Endodermal cell (in vitro differentiated cells): Measurements from ENCODE around the gene SERTAD1. TPM values are rescaled to one million over a fixed set of nuclear protein-coding genes. Genes with fewer than 3 reads are reported as not detected.

Source experiments
- DNase-seq: peaks from one replicate; pipeline ENCODE4 v3.0.0-alpha.2; 2017
- H3K27ac ChIP-seq: 2 replicates; pipeline ENCODE4 v1.5.1; 2013; ENCODE audit warnings: mild to moderate bottlenecking, low read depth, low read length, moderate library complexity
- H3K27me3 ChIP-seq: 2 replicates; pipeline ENCODE4 v1.6.1; 2013; ENCODE audit warnings: mild to moderate bottlenecking, low read length, moderate library complexity; ENCODE audit not compliant: insufficient read depth, control insufficient read depth, poor library complexity, severe bottlenecking
- H3K36me3 ChIP-seq: 2 replicates; pipeline ENCODE4 v1.7.0; 2013; ENCODE audit warnings: mild to moderate bottlenecking, low read length, moderate library complexity; ENCODE audit not compliant: control insufficient read depth, insufficient read depth
- H3K4me1 ChIP-seq: one replicate; pipeline ENCODE4 v1.7.0; 2013; ENCODE audit warnings: low read length; ENCODE audit not compliant: control insufficient read depth, insufficient read depth
- H3K4me3 ChIP-seq: 2 replicates; pipeline ENCODE4 v1.5.1; 2013; ENCODE audit warnings: mild to moderate bottlenecking, low read length, moderate library complexity
- H3K9ac ChIP-seq: 2 replicates; pipeline ENCODE4 v1.6.1; 2013; ENCODE audit warnings: mild to moderate bottlenecking, low read length, moderate library complexity; ENCODE audit not compliant: poor library complexity, severe bottlenecking; ENCODE audit errors: extremely low read depth
- H3K9me3 ChIP-seq: 2 replicates; pipeline ENCODE4 v1.6.1; 2013; ENCODE audit warnings: mild to moderate bottlenecking, low read length, moderate library complexity; ENCODE audit not compliant: control insufficient read depth
- H3K27ac Mint-ChIP-seq: 2 replicates; pipeline ENCODE4 v1.8.0; 2020; ENCODE audit warnings: mixed read lengths
- H3K27me3 Mint-ChIP-seq: 2 replicates; pipeline ENCODE4 v1.8.0; 2021; ENCODE audit warnings: mild to moderate bottlenecking, mixed read lengths; ENCODE audit not compliant: insufficient read depth
- H3K36me3 Mint-ChIP-seq: 2 replicates; pipeline ENCODE4 v1.8.0; 2020; ENCODE audit warnings: low read depth, mixed read lengths
- H3K4me1 Mint-ChIP-seq: 2 replicates; pipeline ENCODE4 v1.8.0; 2020; ENCODE audit warnings: mixed read lengths
- H3K4me3 Mint-ChIP-seq: 2 replicates; pipeline ENCODE4 v1.8.0; 2020; ENCODE audit warnings: mild to moderate bottlenecking, moderate library complexity, mixed read lengths
- H3K9me3 Mint-ChIP-seq: 2 replicates; pipeline ENCODE4 v1.8.0; 2020; ENCODE audit warnings: mild to moderate bottlenecking, mixed read lengths
- CTCF ChIP-seq: fragments of 200-600 bp; sonication (generic); conservative IDR thresholded peaks from 2 replicates; pipeline ENCODE4 v1.5.0; 2021; ENCODE audit warnings: antibody characterized with exemption, mild to moderate bottlenecking
- WGBS, 2 experiments: methylation state at CpG; one replicate each; pipeline versions ENCODE4 v1.1.5 to v1.1.7; 2013; ENCODE audit warnings: missing lambda C conversion rate in 2 of 2, mixed read lengths in 1 of 2; ENCODE audit not compliant: insufficient coverage in 1 of 2, insufficient read length in 1 of 2; 5-methylcytosine and 5-hydroxymethylcytosine counted together
- total RNA-seq, 2 donors: library from RNA; stranded (reverse); fragmentation: NEBNext Ultra II Directional in 1 of 2; extraction: Animal tissue kit (Norgen Biotek cat#: 25700) in 1 of 2; gene quantifications; 2 replicates in 1 of 2; 3 replicates in 1 of 2; pipeline ENCODE4 v1.2.1, GENCODE V29; 2021

SERTAD1 gene
- total RNA-seq, 2 donors from 2014 or later = 4.0 to 4.5 TPM

- WGBS, 2 experiments = 5 to 11% methylated on average over 20 to 56 of the region's 56 CpGs
- Histone ChIP-seq H3K27me3 (no peaks in the 10 kb centered on the region), H3K4me1 (no peaks in the 10 kb centered on the region), H3K9ac (peak overlapping the region; percentile 74), H3K27ac (peak overlapping the region; percentile 87), H3K9me3 (no peaks in the 10 kb centered on the region), H3K36me3 (peaks cover 10% of the 10 kb centered on the region), H3K4me3 (peak overlapping the region; percentile 88)
- Mint-ChIP-seq H3K36me3 (peaks cover 5% of the 10 kb centered on the region), H3K27me3 (no peaks in the 10 kb centered on the region), H3K27ac (peak overlapping the region; percentile 95), H3K4me3 (peak overlapping the region; percentile 68), H3K4me1 (peaks cover 10% of the 10 kb centered on the region), H3K9me3 (no peaks in the 10 kb centered on the region)
- peak; percentile 96 for DNase-seq
- peak; percentile 98 for TF ChIP-seq CTCF
These were observed 4.7 kb downstream of the SERTAD1 start for GRCh38 chr19:40420766-40421765.

DNA sequence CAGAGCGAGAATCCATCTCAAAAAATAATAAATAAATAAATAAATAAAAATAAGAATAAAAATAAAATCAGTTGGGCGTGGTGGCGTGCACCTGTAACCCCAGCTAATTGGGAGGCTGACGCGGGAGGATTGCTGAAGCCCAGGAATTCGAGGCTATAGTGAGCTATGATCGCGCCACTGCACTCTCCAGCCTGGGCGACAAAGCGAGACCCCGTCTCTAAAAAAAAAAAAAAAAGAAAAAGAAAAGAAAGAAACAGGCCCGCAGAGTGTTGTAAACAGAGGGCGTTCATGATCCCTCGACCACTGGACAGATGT lies 5.4 kb downstream of the SERTAD1 start:
- peaks cover 5% of the 10 kb centered on the region for H3K36me3 Mint-ChIP-seq
- no peak overlapping the region for H3K27ac ChIP-seq
- H3K9ac ChIP-seq = no peak overlapping the region
- no peaks in the 10 kb centered on the region for H3K4me1 ChIP-seq
- no peaks in the 10 kb centered on the region for H3K9me3 ChIP-seq
- no peaks in the 10 kb centered on the region for H3K27me3 Mint-ChIP-seq
- peak overlapping the region; percentile 68 for H3K4me3 Mint-ChIP-seq
- no peaks in the 10 kb centered on the region for H3K9me3 Mint-ChIP-seq
- H3K4me3 ChIP-seq = peak overlapping the region; percentile 88
- 62 to 64% methylated on average over 9 to 13 of the region's 14 CpGs for WGBS, 2 experiments
- peaks cover 10% of the 10 kb centered on the region for H3K36me3 ChIP-seq
- no peak for TF ChIP-seq CTCF
- no peak for DNase-seq
- H3K4me1 Mint-ChIP-seq = peaks cover 10% of the 10 kb centered on the region
- H3K27ac Mint-ChIP-seq = peak overlapping the region; percentile 95
- H3K27me3 ChIP-seq = no peaks in the 10 kb centered on the region

DNA sequence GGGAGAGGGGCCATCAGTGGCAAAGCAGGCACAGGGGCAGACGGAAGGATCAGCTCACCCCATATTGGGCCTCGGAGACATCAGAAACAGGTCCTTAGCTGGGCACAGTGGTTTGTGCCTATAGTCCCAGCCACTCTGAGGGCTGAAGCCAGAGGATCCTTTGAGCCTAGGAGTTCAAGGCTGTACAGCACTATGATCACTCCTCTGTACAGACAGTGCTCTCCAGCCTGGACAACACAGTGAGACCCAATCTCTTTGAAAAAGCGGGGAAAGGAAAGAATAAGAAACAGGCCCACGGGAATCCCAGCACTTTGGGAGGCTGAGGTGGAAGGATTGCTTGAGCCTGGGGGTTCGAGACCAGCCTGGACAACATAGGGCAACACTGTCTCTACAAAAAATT lies 6.0 kb downstream of the SERTAD1 start:
- Mint-ChIP-seq H3K4me3 (no peak overlapping the region), H3K27ac (no peak overlapping the region), H3K27me3 (no peaks in the 10 kb centered on the region), H3K36me3 (peaks cover 5% of the 10 kb centered on the region), H3K4me1 (peaks cover 7% of the 10 kb centered on the region), H3K9me3 (no peaks in the 10 kb centered on the region)
- Histone ChIP-seq H3K27me3 (no peaks in the 10 kb centered on the region), H3K9ac (no peak overlapping the region), H3K4me1 (no peaks in the 10 kb centered on the region), H3K9me3 (no peaks in the 10 kb centered on the region), H3K36me3 (peaks cover 10% of the 10 kb centered on the region), H3K27ac (no peak overlapping the region), H3K4me3 (no peak overlapping the region)
- WGBS, 2 experiments = 95 to 98% methylated on average over 5 of the region's 5 CpGs
- DNase-seq = no peak
- TF ChIP-seq CTCF = no peak
